Superior temporal gyrus (tissue), 1 donor: ENCODE results near the gene RFC5.
"Not testable (repeated sequence)": the region's sequence is repeated elsewhere in the genome, so short reads cannot be mapped to it uniquely, and the experiment has no call there.

ENCODE experiments used
- DNase-seq: peaks from one replicate; pipeline ENCODE4 v3.0.0-alpha.2; 2016; ENCODE audit errors: extremely low spot score

The RFC5 gene

GRCh38 chr12:118015306-118015705 lies 1.2 kb upstream of the RFC5 start:
- no peak for DNase-seq

DNA sequence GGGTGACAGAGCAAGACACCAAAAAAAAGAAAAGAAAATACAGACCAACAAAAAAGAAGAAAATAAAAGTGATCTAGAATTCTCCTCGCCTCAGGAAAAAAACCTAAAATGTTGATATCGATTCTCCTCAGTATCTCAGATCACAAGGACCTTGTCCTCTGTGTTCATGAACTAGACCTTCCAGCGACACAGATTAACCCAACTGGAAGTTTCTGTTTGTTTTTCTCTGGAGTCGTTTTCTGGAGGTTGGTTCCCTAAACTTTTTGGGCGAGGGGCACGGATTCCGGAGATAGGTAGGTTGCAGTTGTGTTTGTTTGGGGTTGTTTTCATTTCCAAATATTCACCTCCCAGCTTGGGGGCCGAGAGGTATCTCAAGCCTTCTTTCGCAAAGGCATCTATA lies 559 bp upstream of the RFC5 start:
- no peak for DNase-seq

GRCh38 chr12:118017926-118018325 lies 1.4 kb downstream of the RFC5 start:
- DNase-seq = no peak

DNA sequence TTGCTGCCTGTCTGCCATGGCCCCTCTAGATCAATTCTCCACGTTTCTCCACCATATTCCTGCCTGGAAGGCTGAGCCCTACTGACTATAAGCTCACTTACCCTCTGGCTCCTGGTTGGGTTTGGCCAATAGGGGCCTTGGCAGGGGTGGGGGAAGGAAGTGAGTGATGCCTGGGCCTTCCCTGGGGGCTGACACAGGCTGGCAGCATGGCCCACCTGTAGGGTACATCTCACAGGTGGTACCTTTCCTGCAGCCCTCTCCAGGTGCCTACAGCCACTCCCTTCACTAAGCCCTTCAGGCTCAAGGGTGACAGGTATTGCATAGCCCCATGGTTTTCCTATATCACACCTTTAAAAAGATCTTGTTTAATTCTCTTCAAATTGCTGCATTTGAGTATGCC lies 3.5 kb downstream of the RFC5 start:
- no peak for DNase-seq

DNA sequence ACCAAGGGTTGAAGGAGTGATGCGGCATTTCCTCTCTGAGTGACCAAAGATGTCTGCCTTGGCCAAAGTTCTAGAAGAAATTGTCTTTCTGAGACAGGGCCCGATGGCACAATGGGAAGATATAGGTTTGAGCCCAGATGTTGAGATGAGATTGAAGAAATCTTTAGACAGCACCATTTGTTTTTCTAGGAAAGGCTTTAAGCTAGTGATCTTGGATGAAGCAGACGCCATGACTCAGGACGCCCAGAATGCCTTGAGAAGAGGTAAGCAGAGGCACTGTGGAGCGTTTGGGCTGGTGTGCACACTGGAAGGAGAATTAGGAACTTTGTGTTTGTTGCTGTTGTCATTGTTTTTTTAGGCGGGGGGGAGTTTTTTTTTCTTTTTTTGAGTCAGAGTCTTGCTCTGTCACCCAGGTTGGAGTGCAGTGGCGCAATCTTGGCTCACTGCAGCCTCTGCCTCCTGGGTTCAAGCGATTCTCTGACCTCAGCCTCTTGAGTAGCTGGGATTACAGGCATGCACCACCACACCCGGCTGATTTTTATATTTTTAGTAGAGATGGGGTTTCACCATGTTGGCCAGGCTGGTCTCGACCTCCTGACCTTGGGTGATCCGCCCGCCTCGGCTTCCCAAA lies 5.7 kb downstream of the RFC5 start:
- DNase-seq = not testable (repeated sequence)

GRCh38 chr12:118022728-118023109 lies 6.2 kb downstream of the RFC5 start:
- no peak for DNase-seq

- DNase-seq = no peak
Measured at GRCh38 chr12:118023301-118023860, 6.9 kb downstream of the RFC5 start.

DNA sequence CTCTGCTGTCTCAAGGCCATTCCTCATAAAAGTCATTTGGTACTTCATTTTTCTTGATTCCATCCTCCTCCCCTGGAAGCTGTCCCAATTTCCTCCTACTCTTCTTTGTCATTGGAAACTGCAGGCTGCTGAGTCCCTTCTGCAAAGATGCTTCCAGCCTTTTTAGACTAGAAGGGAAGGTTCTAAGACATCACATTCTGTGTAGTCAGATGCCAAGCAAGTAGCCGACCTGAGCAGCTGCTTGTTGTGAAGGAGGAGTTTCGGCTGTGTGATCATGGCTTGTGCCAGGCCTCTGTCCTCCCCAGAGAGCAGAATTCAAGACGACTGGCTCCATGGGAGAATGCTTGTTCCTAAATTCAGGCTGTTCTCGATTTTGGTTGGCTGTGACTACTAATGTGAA lies 8.7 kb downstream of the RFC5 start:
- peak; percentile 68 for DNase-seq

DNA sequence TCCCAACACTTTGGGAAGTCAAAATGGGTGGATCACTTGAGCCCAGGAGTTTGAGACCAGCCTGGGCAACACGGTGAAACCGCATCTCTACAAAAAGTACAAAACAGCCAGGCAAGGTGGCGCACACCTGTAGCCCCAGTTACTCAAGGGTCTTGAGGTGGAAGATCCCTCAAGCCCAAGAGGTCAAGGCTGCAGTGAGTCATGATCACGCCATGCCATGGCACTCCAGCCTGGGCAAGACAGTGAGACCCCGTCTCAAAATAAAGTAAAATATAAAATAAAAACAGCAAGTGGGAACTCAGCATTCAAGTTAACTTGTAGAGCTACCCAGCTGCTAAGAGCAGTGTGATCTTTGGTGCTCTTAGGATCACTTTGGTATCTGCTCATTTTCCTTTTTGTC lies 12.7 kb downstream of the RFC5 start:
- no peak for DNase-seq

GRCh38 chr12:118032188-118032587 lies 15.7 kb downstream of the RFC5 start:
- DNase-seq = no peak

GRCh38 chr12:118033323-118033722 lies 16.8 kb downstream of the RFC5 start:
- DNase-seq = no peak

DNA sequence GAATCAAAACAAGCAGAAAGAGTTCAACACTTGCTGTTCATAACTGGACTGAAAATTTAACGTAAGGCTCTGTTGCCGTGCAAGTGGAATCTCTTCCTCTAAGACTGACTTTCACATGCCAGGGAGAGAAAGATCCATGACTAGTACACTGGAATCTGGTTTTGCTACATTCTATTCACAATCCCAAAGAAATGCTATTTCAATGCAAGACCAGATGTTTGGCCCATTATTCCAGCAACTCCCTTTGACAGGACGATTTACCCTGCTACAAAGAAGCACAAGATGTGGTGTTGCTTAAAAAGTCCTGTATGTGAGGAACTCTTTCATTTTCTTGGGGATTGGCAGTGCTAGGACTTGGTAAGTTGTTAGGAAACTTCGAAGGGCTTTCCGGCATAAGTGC lies 17.4 kb downstream of the RFC5 start:
- DNase-seq = peak; percentile 28

GRCh38 chr12:118034429-118035189 lies 18.1 kb downstream of the RFC5 start:
- DNase-seq = peak; percentile 75

DNA sequence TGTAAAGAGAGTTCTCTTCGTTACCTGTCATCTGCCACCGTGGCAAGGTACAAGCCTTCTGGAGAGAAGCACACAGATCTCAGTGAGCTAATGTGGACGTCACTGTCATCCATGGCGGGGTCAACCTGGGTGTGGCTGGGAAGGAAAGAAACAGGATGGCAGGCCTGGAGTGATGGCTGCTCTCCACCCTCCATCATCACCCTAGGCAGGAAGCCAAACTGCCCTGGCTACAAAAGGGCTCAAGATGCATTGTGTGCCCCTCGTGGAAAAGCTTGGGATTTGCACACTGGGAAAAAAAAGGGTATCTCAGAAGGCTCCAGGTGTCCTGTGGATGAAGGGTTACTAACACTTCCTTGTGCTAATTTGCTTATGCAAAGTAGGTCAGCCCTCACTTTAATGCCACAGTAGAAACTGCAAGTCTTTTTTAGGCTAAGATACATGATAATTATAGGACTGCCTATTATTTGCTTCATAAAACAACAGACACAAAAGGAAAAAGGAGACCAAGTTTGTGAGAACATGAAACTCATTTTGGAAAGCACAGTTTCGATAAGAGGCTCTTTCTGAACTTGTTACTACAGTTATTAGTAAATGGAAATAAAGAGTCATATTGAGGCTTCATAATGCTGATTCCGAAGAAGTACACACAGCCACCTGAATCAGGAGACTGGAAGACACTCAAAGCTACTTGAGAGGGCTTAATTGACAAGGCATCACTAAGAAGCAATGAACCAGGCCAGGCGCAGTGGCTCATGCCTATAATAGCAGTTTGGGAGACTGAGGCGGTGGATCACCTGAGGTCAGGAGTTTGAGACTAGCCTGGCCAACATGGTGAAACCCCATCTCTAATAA lies 18.9 kb downstream of the RFC5 start:
- no peak for DNase-seq

DNA sequence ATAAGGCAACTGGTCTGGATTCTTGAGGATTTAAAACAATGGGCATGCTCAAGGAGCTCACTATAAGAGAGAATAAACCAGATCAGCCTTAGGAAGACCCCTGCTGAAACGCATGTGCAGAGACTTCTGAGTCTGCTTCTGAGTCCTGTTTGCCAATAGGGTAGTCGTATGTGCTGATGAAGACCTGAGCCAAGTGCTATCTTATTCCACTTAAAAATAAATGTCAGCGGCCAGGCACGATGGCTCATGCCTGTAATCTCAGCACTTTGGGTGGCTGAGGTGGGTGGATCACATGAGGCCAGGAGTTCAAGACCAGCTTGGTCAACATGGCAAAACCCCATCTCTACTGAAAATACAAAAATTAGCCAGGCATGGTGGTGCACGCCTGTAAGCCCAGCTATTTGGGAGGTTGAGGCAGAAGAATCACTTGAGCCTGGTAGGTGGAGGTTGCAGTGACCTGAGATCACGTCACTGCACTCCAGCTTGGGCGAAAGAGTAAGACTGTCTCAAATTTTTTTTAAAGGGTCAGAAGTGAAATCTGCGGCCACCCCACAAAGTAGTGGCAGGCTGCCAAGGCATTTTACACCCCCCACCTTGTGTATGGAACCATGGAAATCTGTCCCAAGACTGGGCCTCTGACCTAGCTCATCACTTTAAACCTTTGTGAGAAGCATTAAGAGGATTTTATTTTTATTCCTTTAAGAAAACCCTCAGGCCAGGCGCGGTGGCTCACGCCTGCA lies 20.3 kb downstream of the RFC5 start:
- no peak for DNase-seq

DNA sequence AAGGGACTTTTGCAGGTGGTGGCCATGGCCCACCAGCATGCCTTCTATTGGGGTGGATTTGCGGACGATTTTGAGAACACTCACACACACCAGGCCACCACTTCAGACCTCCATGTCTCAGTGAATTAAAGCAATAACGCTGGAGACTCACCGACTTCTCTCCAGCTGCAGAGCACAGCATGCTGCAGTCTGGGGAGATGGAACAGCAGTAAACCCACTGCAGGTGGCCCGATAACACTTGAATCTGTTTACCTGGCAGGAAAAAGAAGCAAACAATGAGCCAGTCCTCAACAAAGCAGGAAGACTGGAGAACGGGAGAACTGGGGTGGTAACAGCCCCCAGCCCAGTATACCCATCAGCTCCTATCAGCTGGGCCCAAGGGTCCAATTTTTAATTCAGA lies 21.6 kb downstream of the RFC5 start:
- no peak for DNase-seq

- no peak for DNase-seq
Measured at GRCh38 chr12:118042091-118042490, 25.6 kb downstream of the RFC5 start.

DNA sequence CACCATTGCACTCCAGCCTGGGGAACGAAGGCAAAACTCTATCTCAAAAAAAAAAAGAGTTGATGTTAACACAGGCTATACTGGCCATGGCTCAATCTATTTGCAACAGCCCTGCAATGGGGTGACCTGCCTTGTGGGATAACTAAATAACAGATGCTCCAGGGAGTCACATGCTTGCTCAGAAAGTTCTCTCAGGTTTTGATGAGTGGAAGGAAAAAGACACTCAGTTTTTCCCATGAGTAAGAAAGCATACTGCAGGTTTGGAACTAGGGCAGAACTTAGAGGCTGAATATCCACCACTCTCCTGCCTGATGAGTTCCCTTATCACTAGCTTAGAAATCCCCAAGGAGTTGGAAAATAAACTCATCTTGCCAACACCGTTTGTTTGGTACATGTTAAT lies 27.6 kb downstream of the RFC5 start:
- DNase-seq = no peak

DNA sequence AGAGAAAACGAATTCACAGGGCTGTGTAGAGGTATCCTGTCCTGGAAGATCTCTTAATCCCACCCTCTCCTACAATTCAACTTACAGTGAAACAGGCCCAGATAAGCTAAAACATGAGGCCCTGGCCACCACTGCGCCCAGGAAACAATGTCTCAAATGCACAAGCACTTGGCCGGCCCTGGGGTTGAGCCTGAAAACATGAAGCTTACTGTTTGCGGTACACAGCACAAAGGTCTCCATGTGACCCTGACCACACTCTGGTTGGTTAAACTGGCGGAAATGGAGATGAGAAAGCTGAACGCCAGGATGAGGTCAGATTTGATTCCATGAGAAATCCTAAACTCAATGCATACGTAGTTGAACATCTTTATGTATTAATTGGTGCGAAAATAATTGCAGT lies 28.1 kb downstream of the RFC5 start:
- no peak for DNase-seq

DNA sequence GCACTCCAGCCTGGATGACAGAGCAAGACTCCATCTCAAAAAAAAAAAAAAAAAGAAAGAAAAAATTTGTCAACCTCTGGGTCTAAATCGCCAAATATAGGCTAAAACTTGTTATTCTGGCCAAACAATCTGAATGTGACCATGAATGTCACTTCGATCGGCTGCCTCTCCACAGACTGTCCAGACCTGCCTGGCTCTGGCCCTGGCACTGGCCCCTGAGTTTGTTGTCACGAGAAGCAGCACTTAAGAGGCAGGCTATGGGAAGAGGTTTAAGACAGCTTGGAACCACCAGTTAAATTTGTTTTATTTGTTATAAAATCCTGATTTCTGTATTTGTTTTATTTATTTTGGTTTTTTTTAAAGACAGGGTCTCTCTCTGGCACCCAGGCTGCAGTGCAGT lies 29.9 kb downstream of the RFC5 start:
- no peak for DNase-seq

GRCh38 chr12:118050972-118051910 lies 34.7 kb downstream of the RFC5 start:
- DNase-seq = no peak
